Fibroblast of peridontal ligament (primary cell): ENCODE measurements around the gene EPS15.

Source experiments
- DNase-seq: peaks from one replicate; pipeline ENCODE4 v3.0.0-alpha.2; 2010; ENCODE audit errors: extremely low read depth

Gene EPS15

GRCh38 chr1:51381964-51382363, 137.1 kb downstream of the EPS15 start:
- DNase-seq = no peak

- DNase-seq = no peak
These were observed 138.1 kb downstream of the EPS15 start for GRCh38 chr1:51380936-51381335.

GRCh38 chr1:51378871-51379270, 140.2 kb downstream of the EPS15 start:
- no peak for DNase-seq

GRCh38 chr1:51373898-51374297, 145.2 kb downstream of the EPS15 start:
- DNase-seq = no peak

- DNase-seq = no peak
These were observed 146.5 kb downstream of the EPS15 start for GRCh38 chr1:51372561-51372960.

- DNase-seq = no peak
These were observed 149.9 kb downstream of the EPS15 start for GRCh38 chr1:51369171-51369570.

GRCh38 chr1:51365774-51366173, 153.3 kb downstream of the EPS15 start:
- DNase-seq = no peak

- no peak for DNase-seq
These were observed 159.2 kb downstream of the EPS15 start for GRCh38 chr1:51359879-51360278.

GRCh38 chr1:51355382-51355781, 163.7 kb downstream of the EPS15 start:
- no peak for DNase-seq

GRCh38 chr1:51354416-51354815, 164.7 kb downstream of the EPS15 start:
- no peak for DNase-seq

GRCh38 chr1:51351907-51352306, 167.2 kb downstream of the EPS15 start:
- no peak for DNase-seq

GRCh38 chr1:51349862-51350261, 169.2 kb downstream of the EPS15 start:
- DNase-seq = no peak

GRCh38 chr1:51348147-51348527, 170.9 kb downstream of the EPS15 start:
- no peak for DNase-seq

GRCh38 chr1:51347398-51348146, 171.5 kb downstream of the EPS15 start:
- no peak for DNase-seq

- DNase-seq = no peak
These were observed 172.8 kb downstream of the EPS15 start for GRCh38 chr1:51346086-51346942.

- no peak for DNase-seq
These were observed 173.8 kb downstream of the EPS15 start for GRCh38 chr1:51345300-51345687.

GRCh38 chr1:51344602-51345299, 174.3 kb downstream of the EPS15 start:
- no peak for DNase-seq

- no peak for DNase-seq
These were observed 174.8 kb downstream of the EPS15 start for GRCh38 chr1:51344276-51344601.

GRCh38 chr1:51343624-51344023, 175.4 kb downstream of the EPS15 start:
- DNase-seq = no peak

- DNase-seq = no peak
These were observed 176.4 kb downstream of the EPS15 start for GRCh38 chr1:51342591-51343206.

- DNase-seq = no peak
These were observed 177.1 kb downstream of the EPS15 start for GRCh38 chr1:51341876-51342496.

- DNase-seq = no peak
These were observed 178.7 kb downstream of the EPS15 start for GRCh38 chr1:51340380-51340779.
